HG03108 (cell line): ENCODE results near the gene GAS6.
"Not testable (repeated sequence)": the region's sequence is repeated elsewhere in the genome, so short reads cannot be mapped to it uniquely, and the experiment has no call there.

Source experiments
- ATAC-seq: cut with Tn5 transposase; IDR thresholded peaks from one replicate; pipeline ENCODE4 v1.9.1; 2021; ENCODE audit warnings: moderate library complexity; ENCODE audit not compliant: unreplicated experiment

The GAS6 gene

GRCh38 chr13:113794764-113795173 is 69.1 kb downstream of the GAS6 start:
- no peak for ATAC-seq

- ATAC-seq, result no peak
These were observed 69.8 kb downstream of the GAS6 start for GRCh38 chr13:113794086-113794485.

GRCh38 chr13:113793718-113794085 is 70.2 kb downstream of the GAS6 start:
- ATAC-seq, result no peak

GRCh38 chr13:113792886-113793717 is 70.8 kb downstream of the GAS6 start:
- ATAC-seq, result no peak

GRCh38 chr13:113792236-113792770 is 71.6 kb downstream of the GAS6 start:
- no peak for ATAC-seq

- no peak for ATAC-seq
These were observed 72.1 kb downstream of the GAS6 start for GRCh38 chr13:113791761-113792160.

GRCh38 chr13:113791226-113791625 is 72.7 kb downstream of the GAS6 start:
- ATAC-seq, result no peak

- not testable (repeated sequence) for ATAC-seq
These were observed 73.9 kb downstream of the GAS6 start for GRCh38 chr13:113789931-113790330.

GRCh38 chr13:113789167-113789566 is 74.7 kb downstream of the GAS6 start:
- ATAC-seq, result no peak

- ATAC-seq, result no peak
These were observed 75.3 kb downstream of the GAS6 start for GRCh38 chr13:113788413-113789135.

- ATAC-seq, result no peak
These were observed 76.2 kb downstream of the GAS6 start for GRCh38 chr13:113787694-113788093.

GRCh38 chr13:113786262-113786841 is 77.5 kb downstream of the GAS6 start:
- ATAC-seq, result no peak

- no peak for ATAC-seq
These were observed 78.5 kb downstream of the GAS6 start for GRCh38 chr13:113785051-113786010.

- ATAC-seq, result no peak
These were observed 79.2 kb downstream of the GAS6 start for GRCh38 chr13:113784645-113785024.

GRCh38 chr13:113783966-113784644 is 79.8 kb downstream of the GAS6 start:
- no peak for ATAC-seq

- no peak for ATAC-seq
These were observed 80.5 kb downstream of the GAS6 start for GRCh38 chr13:113783200-113783881.

GRCh38 chr13:113782472-113782871 is 81.4 kb downstream of the GAS6 start:
- ATAC-seq, result no peak

GRCh38 chr13:113781571-113781970 is 82.3 kb downstream of the GAS6 start:
- no peak for ATAC-seq
